Fibroblast of gingiva (primary cell): Measurements from ENCODE around the gene SYTL2.
"Not testable (repeated sequence)": the region's sequence is repeated elsewhere in the genome, so short reads cannot be mapped to it uniquely, and the experiment has no call there.

Experiments used
- DNase-seq: peaks from one replicate; pipeline ENCODE4 v3.0.0-alpha.2; 2011; ENCODE audit warnings: low read depth

Gene SYTL2

DNA sequence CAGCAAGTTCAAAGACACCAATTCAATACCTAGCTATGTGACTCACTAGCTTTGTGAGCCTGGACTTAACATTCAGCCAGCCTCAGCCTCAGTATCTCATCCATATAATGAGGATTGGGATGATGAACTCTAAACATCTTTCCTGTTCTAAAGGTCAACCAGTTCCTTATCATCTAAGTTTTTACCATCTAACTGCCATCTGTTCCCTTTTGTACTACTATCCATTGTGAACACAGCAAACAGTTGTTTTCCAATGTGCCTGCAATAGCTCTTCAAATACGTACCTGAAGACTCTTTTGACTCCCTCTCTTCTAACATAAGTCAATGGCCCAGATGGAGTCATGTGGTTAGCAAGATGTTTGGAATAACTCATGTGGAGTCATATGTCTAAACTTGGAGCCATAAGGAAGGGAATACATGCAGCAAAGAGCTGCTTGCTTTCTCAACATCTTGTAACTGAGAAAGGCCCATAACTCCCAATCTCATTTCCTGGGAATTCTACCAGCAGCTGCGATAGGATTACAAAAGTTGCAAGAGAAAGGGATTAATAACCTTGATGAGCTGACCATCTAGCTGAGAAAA lies 19.4 kb downstream of the SYTL2 start:
- DNase-seq = peak; percentile 15

DNA sequence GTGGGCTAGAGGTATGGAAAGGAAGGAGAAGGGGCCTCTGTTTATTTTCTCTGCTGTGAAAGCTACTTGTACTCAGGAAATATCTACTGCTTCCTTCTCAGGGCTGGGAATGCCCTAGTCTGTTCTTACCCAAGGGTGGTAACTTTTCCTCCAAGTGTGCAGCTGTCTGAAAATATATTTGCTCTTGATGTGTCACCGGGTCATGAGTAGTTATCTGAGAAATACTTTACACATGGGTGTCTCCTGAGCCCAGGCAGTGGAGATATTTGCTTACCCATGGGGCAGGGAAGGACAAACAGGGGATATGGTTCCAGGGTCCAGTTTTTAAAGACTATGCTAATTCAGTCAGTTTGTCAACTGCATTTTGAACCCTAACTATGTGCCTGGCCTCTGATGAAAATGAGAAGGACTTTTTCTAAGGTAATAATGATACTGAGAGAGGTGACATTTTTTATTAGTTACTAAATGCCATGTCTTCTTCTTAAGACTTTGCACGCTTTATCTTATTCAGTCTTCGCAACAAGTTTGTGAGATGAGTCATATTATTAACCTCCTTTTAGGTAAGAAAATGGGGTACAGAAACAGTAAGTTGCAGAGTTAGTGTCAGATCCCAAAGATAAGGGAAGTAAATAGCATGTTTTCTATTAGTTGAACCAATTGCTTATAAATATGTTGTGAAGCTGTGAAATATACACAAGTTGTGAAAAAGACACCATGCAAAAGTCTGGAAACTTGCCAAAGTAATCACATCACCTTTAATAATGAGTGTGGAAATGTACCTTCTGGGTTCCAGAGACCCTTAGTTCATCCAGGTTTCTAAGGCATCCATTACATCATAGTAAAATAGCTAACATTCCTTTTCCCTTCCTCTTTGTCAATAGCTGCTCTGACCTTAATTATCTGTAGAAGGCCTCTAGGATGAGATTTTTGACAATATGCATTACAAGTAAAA lies 22.9 kb downstream of the SYTL2 start:
- DNase-seq = no peak

DNA sequence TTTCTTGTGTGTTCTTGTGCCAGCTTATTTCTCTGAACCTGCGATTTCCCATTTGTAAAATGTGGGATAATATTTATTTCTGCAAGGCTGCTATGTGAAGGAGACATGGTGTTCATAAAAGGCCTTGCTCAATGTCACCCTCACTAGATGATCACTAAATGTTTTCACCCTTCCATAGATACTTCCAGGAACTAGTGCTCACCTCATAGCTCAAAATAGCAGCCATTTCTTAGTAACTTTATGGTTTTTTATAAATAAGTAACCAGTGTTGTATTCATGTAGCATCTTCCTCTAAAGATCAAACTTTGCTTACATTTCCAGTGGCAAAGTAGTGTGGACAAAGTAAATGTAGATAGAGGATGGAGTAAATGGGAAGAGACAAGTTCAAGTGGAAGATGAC lies 23.8 kb downstream of the SYTL2 start:
- no peak for DNase-seq

DNA sequence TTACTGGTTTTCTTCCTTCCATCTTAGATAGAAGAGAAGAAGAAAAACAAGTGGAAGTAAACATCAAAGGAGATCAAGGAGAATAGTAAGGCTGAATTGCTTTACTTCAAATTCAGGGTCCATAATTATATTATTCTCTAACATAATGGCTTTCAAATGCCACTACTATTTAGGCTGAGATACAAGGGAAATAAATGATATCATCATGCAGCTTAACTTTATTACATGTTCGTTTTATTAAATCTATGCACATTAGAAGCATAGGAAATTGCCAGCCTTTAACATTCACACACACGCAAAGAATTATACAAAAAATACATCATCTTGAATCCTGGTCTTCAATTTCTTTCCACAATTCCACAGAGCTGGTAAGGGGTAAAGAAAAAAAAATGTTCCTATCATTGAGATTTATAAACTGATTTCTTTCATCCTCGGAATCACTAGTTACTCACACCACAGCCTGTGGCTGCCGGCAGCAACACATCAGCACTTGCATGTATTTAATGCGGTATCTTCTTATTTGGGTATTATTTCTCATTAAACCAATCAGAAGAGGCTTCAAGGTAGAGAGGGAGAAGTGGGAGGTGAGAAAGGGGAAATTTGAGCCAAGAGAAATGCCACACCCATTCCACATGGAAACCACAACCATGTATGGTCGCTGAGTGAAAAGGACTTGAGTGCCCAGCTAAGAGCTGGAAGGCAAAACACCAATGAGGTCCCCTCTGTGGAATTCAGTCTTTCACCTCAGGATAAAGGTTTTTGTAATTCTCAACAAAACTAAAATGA lies 26.3 kb downstream of the SYTL2 start:
- DNase-seq = no peak

DNA sequence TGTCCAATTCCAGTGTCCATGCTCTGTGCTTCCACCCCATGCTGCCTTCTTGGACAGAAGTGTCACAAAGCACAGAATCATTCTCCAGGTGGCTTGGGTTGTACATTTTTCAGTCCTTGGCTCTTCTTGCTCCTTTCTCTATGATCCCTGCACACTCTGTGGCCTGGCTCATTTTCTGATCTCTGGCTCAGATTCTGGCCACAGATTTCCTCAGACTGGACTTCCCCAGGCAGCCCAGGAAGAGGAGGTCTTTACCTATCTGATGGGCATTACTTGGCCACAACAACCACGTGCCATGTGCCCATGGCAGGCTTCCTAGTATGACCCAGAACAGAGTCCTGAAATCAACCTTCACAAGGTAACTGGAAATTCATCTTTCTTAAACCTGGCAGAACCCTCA lies 27.2 kb downstream of the SYTL2 start:
- DNase-seq = no peak

DNA sequence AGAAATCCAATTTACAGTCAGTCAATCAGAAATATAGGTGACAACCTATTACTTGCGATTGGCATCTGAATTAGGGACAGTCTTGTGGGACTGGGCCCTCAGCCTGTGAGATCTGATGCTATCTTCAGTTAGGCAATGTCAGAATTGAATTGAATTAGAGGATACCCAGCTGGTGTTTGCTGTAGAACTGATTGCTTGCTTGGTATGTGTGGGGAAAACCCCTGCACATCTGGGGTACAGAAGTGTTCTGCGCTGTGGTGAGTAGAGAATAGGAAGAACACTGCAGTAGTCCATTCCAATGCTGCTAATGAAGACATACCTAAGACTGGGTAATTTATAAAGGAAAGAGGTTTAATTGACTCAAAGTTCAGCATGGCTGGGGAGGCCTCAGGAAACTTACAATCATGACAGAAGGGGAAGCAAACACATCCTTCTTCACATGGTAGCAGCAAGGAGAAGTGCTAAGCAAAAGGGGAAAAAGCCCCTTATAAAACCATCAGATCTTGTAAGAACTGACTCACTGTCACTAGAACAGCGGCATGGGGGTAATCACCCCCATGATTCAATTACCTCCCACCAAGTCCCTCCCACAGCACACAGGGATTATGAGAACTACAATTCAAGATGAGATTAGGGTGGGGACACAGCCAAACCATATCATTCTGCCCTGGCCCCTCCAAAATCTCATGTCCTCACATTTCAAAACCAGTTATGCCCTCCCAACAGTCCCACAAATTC lies 30.0 kb downstream of the SYTL2 start:
- DNase-seq = not testable (repeated sequence)

DNA sequence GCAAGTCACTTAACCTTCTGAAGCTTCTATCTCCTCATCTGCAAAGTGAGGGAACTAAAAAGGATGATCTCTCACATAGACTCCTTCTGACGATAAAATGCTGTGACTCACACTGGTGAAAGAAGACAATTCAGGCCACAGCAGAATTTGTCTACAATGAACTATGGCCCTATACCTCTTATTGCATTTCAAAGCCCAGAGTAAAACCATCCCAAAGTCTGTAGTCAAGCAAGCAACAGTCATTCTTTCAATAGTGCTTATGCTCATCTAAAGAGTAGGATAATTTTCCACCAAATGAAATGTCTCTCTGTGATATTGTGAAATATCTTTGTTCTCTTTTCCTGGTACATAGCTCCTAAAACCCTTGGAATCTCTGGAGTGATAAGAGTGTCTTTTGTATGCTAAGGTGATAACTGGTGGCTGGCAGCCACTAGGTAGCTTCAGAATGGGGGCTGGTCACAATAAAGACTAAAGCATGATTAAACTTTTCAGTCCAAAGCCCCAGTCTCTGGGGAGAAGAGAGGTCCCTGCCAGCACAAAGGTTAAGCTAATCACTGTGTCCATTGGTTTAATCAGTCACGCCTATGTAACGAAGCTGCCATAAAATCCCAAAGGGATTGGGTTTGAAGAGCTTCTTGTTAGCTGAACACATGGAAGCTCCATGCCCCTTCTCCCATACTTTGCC lies 30.8 kb downstream of the SYTL2 start:
- no peak for DNase-seq

DNA sequence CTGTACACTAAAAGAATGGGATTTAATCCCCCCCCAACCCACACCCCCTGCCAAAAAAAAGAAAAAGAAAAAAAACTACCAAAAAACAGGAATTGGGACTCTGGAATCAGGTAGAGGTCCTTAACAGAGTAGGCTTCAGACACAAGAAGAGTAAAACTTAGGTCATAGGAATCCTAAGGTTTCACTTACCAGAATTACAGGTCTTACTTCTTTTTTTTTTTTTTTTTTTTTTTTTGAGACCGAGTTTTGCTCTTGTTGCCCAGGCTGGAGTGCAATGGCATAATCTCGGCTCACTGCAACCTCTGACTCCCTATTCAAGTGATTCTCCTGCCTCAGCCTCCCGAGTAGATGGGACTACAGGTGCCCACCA lies 33.4 kb downstream of the SYTL2 start:
- DNase-seq = not testable (repeated sequence)

DNA sequence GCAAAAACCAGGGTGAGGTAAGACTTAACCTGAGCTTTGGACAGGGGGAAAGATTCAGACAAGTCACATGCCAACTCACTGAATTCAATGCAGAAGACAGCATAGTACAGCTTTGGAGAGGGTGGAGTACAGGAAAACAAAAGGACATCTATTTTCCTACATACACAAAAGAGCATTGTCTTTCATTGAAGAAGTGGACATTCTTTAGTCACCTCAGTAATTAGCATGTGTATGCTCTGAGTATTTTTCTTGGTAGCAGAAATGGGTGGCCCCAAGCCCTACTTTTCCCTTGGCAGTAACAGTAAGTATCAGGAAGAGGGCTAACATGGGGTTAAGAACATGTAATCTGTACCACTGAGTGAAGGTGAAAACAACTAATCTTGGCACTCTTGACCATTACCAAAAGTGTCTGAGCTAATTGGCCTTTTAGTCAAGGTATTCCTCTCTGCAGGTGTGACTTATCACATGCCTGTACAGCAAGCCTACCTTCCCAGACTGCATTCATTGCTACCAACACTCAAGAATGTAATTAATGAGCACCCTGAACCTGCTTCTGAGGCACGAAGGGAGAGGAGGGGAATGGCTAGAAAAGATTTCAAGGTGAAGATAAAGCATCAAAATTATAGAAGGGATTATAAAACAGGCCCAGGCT lies 33.9 kb downstream of the SYTL2 start:
- DNase-seq = no peak

DNA sequence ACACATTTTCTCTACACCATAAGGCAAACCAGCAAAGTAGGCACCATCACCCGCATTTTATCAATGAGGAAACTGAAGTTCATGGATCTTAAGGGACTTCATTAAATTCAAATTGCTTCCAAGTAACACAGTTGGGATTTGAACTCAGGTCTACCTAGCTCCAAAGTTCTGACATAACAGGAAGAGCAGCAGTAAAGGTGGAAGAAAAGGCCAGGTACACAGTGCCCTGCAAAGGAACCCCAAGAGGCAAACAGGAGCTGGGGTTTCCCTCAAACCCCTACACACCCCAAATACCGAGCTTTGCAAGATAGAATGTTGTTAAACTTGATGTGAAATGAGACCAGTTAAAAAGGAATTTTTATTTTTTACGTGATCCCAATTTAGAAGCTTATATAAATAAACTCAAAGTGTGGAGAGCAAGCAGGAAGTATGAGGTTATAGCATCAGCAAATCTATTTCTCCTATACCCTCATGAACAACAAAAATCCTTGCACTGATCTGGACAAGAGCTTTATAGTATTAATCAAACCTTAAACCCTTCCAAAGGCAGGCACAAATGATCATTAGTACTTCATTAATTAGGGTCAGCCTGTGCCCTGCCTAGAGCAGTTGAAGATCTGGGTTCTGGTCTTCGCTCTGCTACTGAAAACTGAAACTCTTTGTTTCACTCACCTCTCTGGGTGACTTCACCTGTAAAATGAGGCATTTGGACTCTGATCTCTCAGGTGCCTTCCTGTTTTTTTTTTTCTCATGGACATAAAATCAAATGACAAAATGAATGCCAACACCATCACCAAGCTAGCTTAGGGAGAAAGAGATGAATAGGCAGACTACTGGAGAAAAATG lies 36.5 kb downstream of the SYTL2 start:
- no peak for DNase-seq

DNA sequence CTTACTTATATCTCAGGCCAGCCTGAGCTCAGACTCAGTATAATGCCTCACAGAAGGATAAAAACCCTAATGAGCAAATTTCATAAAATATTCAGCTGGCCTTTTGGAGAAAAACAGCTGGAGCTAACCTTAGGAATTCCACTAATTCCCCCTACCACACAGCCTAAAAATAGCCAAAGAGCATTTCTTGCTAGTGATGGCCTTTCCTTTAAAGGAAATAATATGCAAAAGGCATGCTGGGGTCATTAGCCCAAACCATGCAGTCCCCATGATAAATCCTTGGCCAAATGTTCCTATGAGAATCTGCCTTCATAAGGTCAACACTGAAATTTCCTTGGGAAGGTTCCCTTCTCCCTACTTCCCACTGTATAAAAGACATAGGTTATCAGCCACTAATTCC lies 38.2 kb downstream of the SYTL2 start:
- peak; percentile 12 for DNase-seq

DNA sequence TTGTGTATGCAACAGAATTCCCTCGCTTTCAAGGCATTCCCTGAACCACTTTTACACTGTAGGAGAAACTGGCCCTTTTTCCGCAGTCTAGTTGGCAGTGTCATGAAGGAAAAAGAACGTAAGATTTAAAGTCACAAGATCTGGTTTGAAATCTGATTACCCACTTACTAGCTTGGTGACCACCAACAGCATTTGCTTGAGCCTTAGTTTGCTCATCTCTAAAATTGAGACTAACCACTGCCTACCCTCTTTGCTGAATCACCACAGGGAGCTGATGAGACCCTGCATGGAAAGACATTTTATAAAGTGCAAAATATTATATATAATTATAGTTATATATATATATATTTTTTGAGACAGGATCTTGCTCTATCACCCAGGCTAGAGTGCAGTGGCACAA lies 39.4 kb downstream of the SYTL2 start:
- no peak for DNase-seq

DNA sequence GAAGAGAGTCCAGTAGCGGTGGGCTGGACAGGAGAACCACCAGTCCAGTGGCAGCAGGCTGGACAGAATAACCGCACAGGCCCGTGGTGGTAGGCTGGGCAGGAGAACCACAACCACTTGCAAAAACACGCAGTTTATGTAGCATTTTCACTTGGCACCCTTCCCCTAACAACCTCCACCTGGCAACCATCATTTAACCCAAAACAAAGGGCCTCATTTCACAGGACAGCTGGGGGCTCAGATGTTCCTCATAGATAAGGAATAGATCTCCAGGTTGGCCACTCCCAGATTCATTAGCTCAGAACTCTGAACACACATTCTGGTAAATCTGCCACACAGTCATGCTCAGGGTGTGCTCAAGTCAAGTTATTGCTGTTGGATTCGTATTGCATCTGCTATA lies 41.2 kb downstream of the SYTL2 start:
- no peak for DNase-seq

DNA sequence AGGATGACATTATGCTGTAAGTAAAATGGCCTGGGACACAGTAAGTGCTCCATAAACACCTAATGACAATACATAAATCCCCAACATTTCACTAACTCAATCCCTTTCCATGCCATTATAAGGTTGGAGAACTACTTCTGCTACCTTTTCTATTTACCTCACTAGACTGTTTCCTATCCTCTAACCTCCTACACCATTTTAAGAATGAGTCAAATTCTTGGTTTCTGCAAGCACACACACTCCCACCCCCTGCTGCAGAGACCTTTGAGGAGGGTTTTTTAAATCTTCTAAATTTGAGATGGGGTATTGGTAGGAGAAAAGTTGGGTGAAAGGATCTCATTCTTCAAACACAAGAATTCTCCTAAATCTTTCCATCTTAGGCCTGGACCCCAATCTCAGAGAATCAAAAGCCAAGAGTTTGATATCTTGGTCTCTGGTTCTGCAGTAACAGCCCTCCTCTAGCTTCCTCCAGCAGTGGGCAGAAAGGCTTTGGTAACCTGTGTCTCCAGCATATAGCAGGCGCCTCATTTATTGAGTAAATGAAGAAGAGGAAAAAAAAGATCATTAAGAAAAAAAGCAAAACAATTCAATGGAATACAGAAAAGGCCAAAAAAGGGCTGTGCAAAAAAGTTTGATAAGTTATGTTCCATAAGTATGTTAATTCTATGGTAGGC lies 42.3 kb downstream of the SYTL2 start:
- no peak for DNase-seq

DNA sequence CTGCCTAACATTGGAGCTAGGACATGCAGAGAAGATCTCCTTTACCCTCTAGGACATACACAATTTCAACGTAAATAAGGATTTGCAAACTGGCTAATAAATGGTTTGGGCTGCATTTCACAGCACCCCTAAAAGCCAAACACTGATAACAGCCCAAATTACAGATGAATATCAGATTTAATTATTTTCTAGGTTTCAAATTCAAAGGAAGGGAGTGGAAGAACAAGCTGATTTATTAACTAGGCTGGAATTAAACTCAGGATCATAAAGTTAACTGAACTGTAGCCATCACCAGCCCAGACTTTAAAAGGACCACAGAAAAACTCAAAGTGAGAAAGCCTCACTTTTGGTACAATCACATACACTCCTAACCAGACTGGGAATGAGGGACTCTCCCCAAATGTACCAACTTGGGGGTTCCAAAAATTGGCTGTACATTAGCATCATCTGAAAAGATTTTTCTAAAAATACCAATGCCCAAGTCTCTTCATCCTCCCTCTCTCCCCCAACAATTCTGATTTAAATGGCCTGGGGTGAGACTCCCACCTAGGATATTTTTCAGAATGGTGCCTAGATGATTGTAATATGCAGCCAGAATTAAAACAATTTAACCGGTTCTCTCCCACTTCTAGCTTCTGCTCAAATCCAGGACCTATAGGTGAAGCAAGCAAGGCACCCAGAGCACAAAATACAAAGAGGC lies 43.5 kb downstream of the SYTL2 start:
- no peak for DNase-seq

DNA sequence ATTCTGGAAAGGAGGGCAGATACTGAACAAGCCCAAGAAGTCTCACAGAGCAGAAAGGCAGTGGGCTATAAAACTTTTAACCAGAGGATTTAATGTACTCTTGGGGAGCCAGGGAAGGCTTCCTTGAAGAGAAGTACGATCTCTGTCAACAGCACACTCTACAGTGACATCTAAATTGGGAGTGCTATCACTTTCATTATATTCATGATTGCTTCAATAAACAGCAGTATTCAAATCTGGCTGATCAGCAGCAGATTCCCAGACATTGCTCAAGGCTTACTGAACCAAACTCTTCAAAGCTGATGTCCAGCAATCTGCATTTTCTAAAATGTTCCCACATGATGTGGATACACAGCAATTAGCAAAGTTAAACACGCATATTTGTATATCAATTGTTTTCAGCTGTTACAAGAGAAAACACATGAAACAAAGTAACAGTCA lies 44.2 kb downstream of the SYTL2 start:
- peak; percentile 84 for DNase-seq

DNA sequence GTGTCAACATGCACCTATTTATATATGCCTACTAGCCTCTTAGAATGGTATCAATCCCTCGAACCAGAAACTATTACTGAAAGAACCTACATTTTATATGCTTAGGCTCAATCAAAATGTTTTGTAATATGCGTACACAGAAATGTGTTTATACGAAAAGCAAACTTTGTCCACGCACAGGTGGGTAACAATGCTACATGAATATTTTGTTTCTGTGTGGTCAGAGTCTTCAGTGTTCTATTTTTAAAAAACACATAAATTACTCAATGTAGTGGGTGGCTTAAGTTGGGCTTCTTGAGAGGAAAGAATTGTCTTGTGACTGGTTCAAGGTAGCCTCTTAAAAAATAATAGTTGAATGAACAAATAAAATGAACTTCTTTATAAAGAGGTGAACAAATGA lies 46.1 kb downstream of the SYTL2 start:
- peak; percentile 62 for DNase-seq

DNA sequence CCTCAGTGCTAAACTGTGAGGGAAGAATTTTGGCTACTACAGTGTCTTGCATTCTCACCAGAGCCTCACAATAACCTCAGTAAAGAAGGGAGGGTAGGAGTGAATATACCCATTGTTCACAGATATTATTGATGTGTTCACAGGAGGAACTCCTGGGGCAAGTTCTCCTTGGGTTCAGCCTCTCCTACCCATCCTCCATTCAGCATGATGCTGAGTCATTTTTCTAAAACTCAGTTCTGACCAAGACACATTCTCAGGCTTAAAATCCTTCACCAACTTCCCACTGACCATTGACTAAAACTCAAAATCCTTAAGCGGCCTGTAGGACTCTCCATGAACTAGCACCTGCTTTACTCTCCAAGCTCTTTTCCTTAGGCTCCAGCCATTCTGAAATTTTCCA lies 48.7 kb downstream of the SYTL2 start:
- no peak for DNase-seq

DNA sequence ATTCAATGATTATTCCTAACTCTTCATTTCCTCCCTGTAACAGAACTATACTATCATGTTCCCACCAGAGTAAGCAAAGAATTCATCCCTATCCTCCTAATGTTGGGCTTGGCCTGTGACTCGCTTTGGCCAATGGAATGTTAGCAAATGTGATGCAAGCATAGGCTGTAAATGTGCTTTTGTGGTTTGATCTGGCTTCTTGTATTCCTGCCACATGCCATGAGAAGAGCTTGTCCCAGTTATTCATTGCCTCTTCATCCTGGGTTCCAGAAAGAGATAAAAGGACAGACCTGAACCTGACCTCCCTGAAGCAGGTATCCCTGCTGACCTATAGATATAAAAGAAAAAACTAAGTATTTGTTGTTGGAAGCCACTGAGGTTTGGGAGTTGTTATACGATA lies 51.0 kb downstream of the SYTL2 start:
- peak; percentile 88 for DNase-seq
